B cell (primary cell): ENCODE measurements around the gene TMEM179B. TPM values are rescaled to one million over a fixed set of nuclear protein-coding genes. Genes with fewer than 3 reads are reported as not detected.

Experiments used
- ATAC-seq: fragments of 200-7000 bp; cut with Tn5 transposase; one replicate; pipeline ENCODE4 v1.10.0; 2021; ENCODE audit warnings: low read depth, mild to moderate bottlenecking, moderate number of reproducible peaks, moderate library complexity
- CTCF ChIA-PET: fragments of 350-600 bp; sonication (Branson Sonifier 250); formaldehyde crosslinking; loops from one replicate; lab custom pipeline; 2021; ENCODE audit warnings: antibody characterized with exemption, inconsistent platforms; lab: Charles Lee
- POLR2A ChIA-PET: fragments of 350-600 bp; sonication (Branson Sonifier 250); formaldehyde crosslinking; loops from one replicate; lab custom pipeline; 2021; ENCODE audit warnings: antibody characterized with exemption; lab: Charles Lee
- DNase-seq: peaks from one replicate; pipeline ENCODE4 v3.0.0; 2013
- H2AFZ ChIP-seq: 2 replicates; pipeline ENCODE4 v1.6.1; 2012; ENCODE audit warnings: mild to moderate bottlenecking, low read depth, low read length; ENCODE audit not compliant: insufficient read depth, poor library complexity, severe bottlenecking
- H3K27ac ChIP-seq, 2 donors: 1 replicate in 1 of 2; 2 replicates in 1 of 2; pipeline ENCODE4 v1.5.1; 2012 to 2013; ENCODE audit warnings: low read length in 2 of 2, mild to moderate bottlenecking in 2 of 2, moderate library complexity in 1 of 2
- H3K27me3 ChIP-seq, 4 experiments: fragments of 200-600 bp in 1 of 4; sonication (generic) in 1 of 4; replicated peaks in 1 of 4; 1 replicate in 2 of 4; 2 replicates in 2 of 4; pipeline versions ENCODE4 v1.6.1 to v1.7.0; 2013 to 2016; ENCODE audit warnings: low read length in 3 of 4, mild to moderate bottlenecking in 2 of 4, mixed read lengths in 1 of 4, moderate library complexity in 1 of 4; ENCODE audit not compliant: insufficient read depth in 4 of 4, control insufficient read depth in 3 of 4; ENCODE audit errors: control extremely low read depth in 1 of 4
- H3K36me3 ChIP-seq, 2 experiments: replicated peaks in 1 of 2; 1 replicate in 1 of 2; 2 replicates in 1 of 2; pipeline versions ENCODE4 v1.6.1 to v1.7.1; 2013; ENCODE audit warnings: low read length in 1 of 2; ENCODE audit not compliant: insufficient read depth in 2 of 2, control insufficient read depth in 1 of 2; ENCODE audit errors: control extremely low read depth in 1 of 2, extremely low read depth in 1 of 2
- H3K4me1 ChIP-seq, 2 donors: fragments of 200-600 bp in 1 of 2; sonication (generic) in 1 of 2; 1 replicate in 1 of 2; 2 replicates in 1 of 2; pipeline versions ENCODE4 v1.5.1 to v1.6.1; 2013 to 2017; ENCODE audit warnings: low read length in 2 of 2; ENCODE audit not compliant: control insufficient read depth in 2 of 2, insufficient read depth in 2 of 2
- H3K4me2 ChIP-seq: replicated peaks from 2 replicates; pipeline ENCODE3; 2012; ENCODE audit warnings: mild to moderate bottlenecking, low read depth, low read length; ENCODE audit not compliant: poor library complexity, severe bottlenecking
- H3K4me3 ChIP-seq, 5 experiments: fragments of 200-600 bp in 1 of 5; sonication (generic) in 1 of 5; 1 replicate in 3 of 5; 2 replicates in 2 of 5; pipeline versions ENCODE4 v1.5.1 to v1.7.0; 2011 to 2016; ENCODE audit warnings: low read length in 4 of 5, mild to moderate bottlenecking in 4 of 5, low read depth in 2 of 5, control low read depth in 1 of 5, moderate library complexity in 1 of 5; ENCODE audit not compliant: insufficient read depth in 1 of 5; ENCODE audit errors: control extremely low read depth in 1 of 5, extremely low read depth in 1 of 5
- H3K79me2 ChIP-seq: fragments of 200-600 bp; sonication (generic); one replicate; pipeline ENCODE4 v1.6.0; 2016; ENCODE audit warnings: low read length; ENCODE audit not compliant: control insufficient read depth, insufficient read depth
- H3K9ac ChIP-seq: fragments of 200-600 bp; sonication (generic); 2 replicates; pipeline ENCODE4 v1.6.1; 2017; ENCODE audit warnings: mild to moderate bottlenecking, low read length, moderate library complexity
- H3K9me3 ChIP-seq, 3 donors: one replicate each; pipeline versions ENCODE4 v1.6.1 to v1.7.1; 2013; ENCODE audit warnings: low read length in 2 of 3; ENCODE audit not compliant: control insufficient read depth in 2 of 3, insufficient read depth in 1 of 3; ENCODE audit errors: control extremely low read depth in 1 of 3
- H4K20me1 ChIP-seq: 2 replicates; pipeline ENCODE4 v1.6.0; 2012; ENCODE audit warnings: mild to moderate bottlenecking, low read length; ENCODE audit not compliant: insufficient read depth, control insufficient read depth, poor library complexity, severe bottlenecking
- H3K27ac Mint-ChIP-seq: one replicate; pipeline ENCODE4 v1.8.0; 2021; ENCODE audit warnings: mixed read lengths
- H3K27me3 Mint-ChIP-seq: one replicate; pipeline ENCODE4 v1.8.0; 2021; ENCODE audit warnings: mixed read lengths
- H3K4me1 Mint-ChIP-seq: one replicate; pipeline ENCODE4 v1.8.0; 2021; ENCODE audit warnings: mixed read lengths
- H3K4me3 Mint-ChIP-seq: one replicate; pipeline ENCODE4 v1.8.0; 2021; ENCODE audit warnings: mixed read lengths
- H3K9me3 Mint-ChIP-seq: one replicate; pipeline ENCODE4 v1.8.0; 2022; ENCODE audit warnings: mixed read lengths; ENCODE audit not compliant: insufficient read depth
- EZH2 ChIP-seq: IDR thresholded peaks from 2 replicates; pipeline ENCODE4 v1.6.1; 2012; ENCODE audit warnings: borderline replicate concordance, low read depth, mild to moderate bottlenecking, moderate library complexity, low read length; ENCODE audit not compliant: insufficient read depth, poor library complexity, severe bottlenecking
- WGBS: methylation state at CpG from one replicate; pipeline ENCODE4 v1.1.5; 2013; ENCODE audit warnings: missing lambda C conversion rate; ENCODE audit not compliant: insufficient coverage; 5-methylcytosine and 5-hydroxymethylcytosine counted together
- intact Hi-C: fragments of 100-400 bp; cut with micrococcal nuclease; formaldehyde crosslinking; loops from one replicate; pipeline ENCODE4 v1.10.0; 2022
- polyA plus RNA-seq: library from polyadenylated mRNA; depleted of rRNA; stranded (reverse); fragments of >200 nt; gene quantifications from 2 replicates; pipeline ENCODE4 v1.2.3, GENCODE V29; 2012
- total RNA-seq, 2 donors: library from RNA; stranded (reverse); fragments of 120-200 nt in 1 of 2; gene quantifications; 1 replicate in 1 of 2; 2 replicates in 1 of 2; pipeline versions ENCODE4 v1.2.3 to v1.2.4, GENCODE V29; 2013 to 2022
- TF ChIP-seq, protein P1 (sequence below): fragments of 200-600 bp; IDR thresholded peaks from one replicate; pipeline ENCODE4 v1.8.0; 2022; ENCODE audit warnings: antibody characterized with exemption, mild to moderate bottlenecking

TMEM179B gene
- total and polyA plus RNA-seq, 2 donors (not counting 1 experiment from before 2014, with no cell fraction given) = 62.3 to 64.3 TPM

DNA sequence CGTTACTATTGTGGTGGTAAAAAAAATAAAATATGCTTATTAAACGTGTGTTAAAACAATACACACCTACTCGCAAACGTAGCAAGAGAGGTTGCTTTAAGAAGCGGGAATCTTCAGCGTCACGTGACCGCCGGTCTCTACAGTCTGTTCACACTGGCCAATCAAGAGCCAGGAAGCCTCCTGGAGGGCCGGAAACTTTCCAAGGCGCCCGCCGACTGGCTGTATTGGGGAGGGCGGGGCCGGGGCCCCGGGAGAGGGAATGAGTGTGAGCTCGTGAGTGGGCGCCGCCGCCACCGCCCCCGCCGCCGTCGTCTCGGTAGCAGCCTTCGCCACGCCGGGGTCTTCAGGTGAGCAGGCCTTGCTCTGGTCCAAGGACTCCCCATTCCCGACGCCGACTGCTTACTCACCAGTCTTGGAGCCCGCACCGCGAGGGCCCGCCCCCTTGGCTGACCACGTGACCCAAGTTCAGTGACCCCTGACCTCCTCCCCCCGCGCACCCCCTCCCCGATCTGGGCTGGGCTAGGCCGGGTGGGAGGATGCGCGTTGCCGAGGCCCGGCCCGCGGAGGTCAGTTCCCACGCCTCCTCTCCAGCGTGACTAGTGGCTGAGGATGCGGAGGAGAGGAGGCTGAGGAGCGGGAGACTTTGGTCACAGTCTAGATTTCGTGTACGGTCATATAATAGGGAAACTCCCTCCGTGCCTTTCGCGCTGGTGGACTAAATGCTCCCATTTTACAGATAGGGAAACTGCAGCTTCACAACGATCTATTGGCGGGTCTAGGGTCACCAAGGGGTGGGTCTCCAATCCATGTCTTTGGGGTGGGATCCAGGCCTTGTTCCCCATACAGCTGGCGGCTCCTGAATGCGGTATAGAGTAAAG, 15.8 kb upstream of the TMEM179B start, which contains the start of gene TAF6L:
TSS of gene TAF6L (plus strand) at position 253 of the 878 bp plus-strand sequence. CDS start 4,388 bp downstream, outside the sequence.
- peak; percentile 90 for ATAC-seq
- H3K4me1 Mint-ChIP-seq = peaks cover 26% of the 10 kb centered on the region
- H3K27ac ChIP-seq = peak within 1 kb of the TSS; percentile 63 to 84
- ChIA-PET CTCF (interaction anchor here (0.6 to 8.5 kb wide), 10 partner anchors 10 to 941 kb away, joined by 3 to 70 read pairs (median 3); partner anchors contain the start of genes POLR2G, TMEM179B and ZBTB3), POLR2A (interaction anchor here (0.6 to 4.6 kb wide), 16 partner anchors 10 to 214 kb away, joined by 3 to 38 read pairs (median 5); partner anchors contain the start of genes B3GAT3, HNRNPUL2, NXF1 and POLR2G)
- H3K79me2 ChIP-seq = peaks cover 6% of the 10 kb centered on the region
- no peaks in the 10 kb centered on the region for H4K20me1 ChIP-seq
- no peaks in the 10 kb centered on the region for H3K27me3 Mint-ChIP-seq
- TF ChIP-seq EZH2 = no peak
- TF ChIP-seq, protein P1, sequence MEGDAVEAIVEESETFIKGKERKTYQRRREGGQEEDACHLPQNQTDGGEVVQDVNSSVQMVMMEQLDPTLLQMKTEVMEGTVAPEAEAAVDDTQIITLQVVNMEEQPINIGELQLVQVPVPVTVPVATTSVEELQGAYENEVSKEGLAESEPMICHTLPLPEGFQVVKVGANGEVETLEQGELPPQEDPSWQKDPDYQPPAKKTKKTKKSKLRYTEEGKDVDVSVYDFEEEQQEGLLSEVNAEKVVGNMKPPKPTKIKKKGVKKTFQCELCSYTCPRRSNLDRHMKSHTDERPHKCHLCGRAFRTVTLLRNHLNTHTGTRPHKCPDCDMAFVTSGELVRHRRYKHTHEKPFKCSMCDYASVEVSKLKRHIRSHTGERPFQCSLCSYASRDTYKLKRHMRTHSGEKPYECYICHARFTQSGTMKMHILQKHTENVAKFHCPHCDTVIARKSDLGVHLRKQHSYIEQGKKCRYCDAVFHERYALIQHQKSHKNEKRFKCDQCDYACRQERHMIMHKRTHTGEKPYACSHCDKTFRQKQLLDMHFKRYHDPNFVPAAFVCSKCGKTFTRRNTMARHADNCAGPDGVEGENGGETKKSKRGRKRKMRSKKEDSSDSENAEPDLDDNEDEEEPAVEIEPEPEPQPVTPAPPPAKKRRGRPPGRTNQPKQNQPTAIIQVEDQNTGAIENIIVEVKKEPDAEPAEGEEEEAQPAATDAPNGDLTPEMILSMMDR = no peak
- intact Hi-C loops = loop anchor here (1.0 to 5.0 kb wide), 6 partner anchors 10 to 179 kb away; partner anchors contain the start of genes POLR2G, STX5, TEX54 and TMEM179B
- peaks cover 15 to 23% of the 10 kb centered on the region in 2 donors for H3K4me1 ChIP-seq
- 1% methylated on average over 52 of the region's 60 CpGs for WGBS
- peak within 1 kb of the TSS; percentile 89 for H2AFZ ChIP-seq
- H3K9ac ChIP-seq = peak within 1 kb of the TSS; percentile 72
- no peaks in the 10 kb centered on the region for H3K9me3 Mint-ChIP-seq
- peak within 1 kb of the TSS; percentile 95 for H3K4me3 Mint-ChIP-seq
- peak within 1 kb of the TSS; percentile 81 for H3K4me2 ChIP-seq
- peak within 1 kb of the TSS; percentile 58 to 97 (median 68) for H3K4me3 ChIP-seq
- H3K9me3 ChIP-seq = no peaks in the 10 kb centered on the region
- H3K27me3 ChIP-seq = no peaks in the 10 kb centered on the region
- H3K27ac Mint-ChIP-seq = peak within 1 kb of the TSS; percentile 96
- DNase-seq = peak; percentile 88
- H3K36me3 ChIP-seq = peaks cover under 1 to 20% of the 10 kb centered on the region in 2 experiments
